Tibial artery (tissue), 4 donors: Measurements from ENCODE around the gene SCUBE2.

Experiments used
- DNase-seq, 2 donors: peaks; one replicate each; pipeline ENCODE4 v3.0.0-alpha.2; 2019
- H3K27ac ChIP-seq, 2 donors: fragments of 200-600 bp; sonication (generic) in 1 of 2; 1 replicate in 1 of 2; 2 replicates in 1 of 2; pipeline ENCODE4 v1.5.1; 2018 to 2019; ENCODE audit warnings: mild to moderate bottlenecking in 1 of 2
- H3K27me3 ChIP-seq, 2 donors: fragments of 200-600 bp; sonication (generic) in 1 of 2; one replicate each; pipeline versions ENCODE4 v1.5.1 to v1.6.0; 2016 to 2019
- H3K36me3 ChIP-seq, 3 donors: fragments of 200-600 bp; sonication (generic) in 2 of 3; one replicate each; pipeline ENCODE4 v1.5.1; 2016 to 2019; ENCODE audit warnings: mild to moderate bottlenecking in 2 of 3
- H3K4me1 ChIP-seq, 4 donors: fragments of 200-600 bp; sonication (generic) in 2 of 4; 1 replicate in 3 of 4; 2 replicates in 1 of 4; pipeline ENCODE4 v1.5.1; 2016 to 2019
- H3K4me3 ChIP-seq, 2 donors: fragments of 200-600 bp; sonication (generic) in 1 of 2; 1 replicate in 1 of 2; 2 replicates in 1 of 2; pipeline ENCODE4 v1.5.1; 2018 to 2019; ENCODE audit warnings: mild to moderate bottlenecking in 2 of 2
- H3K9me3 ChIP-seq, 3 donors: fragments of 200-600 bp; sonication (generic) in 1 of 3; one replicate each; pipeline ENCODE4 v1.5.1; 2016 to 2019
- CTCF ChIP-seq, 2 experiments: fragments of 200-600 bp in 1 of 2; fragments of 450-650 bp in 1 of 2; IDR thresholded peaks; one replicate each; pipeline ENCODE4 v1.5.1; 2017 to 2019; ENCODE audit warnings: antibody characterized with exemption in 2 of 2, mild to moderate bottlenecking in 1 of 2, moderate library complexity in 1 of 2
- intact Hi-C: fragments of 100-400 bp; cut with DNase I; formaldehyde crosslinking; loops from one replicate; pipeline ENCODE4 v1.15.0; 2023; ENCODE audit warnings: low total_unique reads

The SCUBE2 gene

GRCh38 chr11:9057007-9057406 is 34.4 kb downstream of the SCUBE2 start:
- TF ChIP-seq CTCF (IDR thresholded peaks at IDR 0.05) = no peak
- no peaks in the 10 kb centered on the region for H3K27me3 ChIP-seq
- no peaks in the 10 kb centered on the region for H3K9me3 ChIP-seq
- no peak for DNase-seq
- H3K4me3 ChIP-seq = no peak overlapping the region
- intact Hi-C loops = no loop called here
- H3K27ac ChIP-seq = peak overlapping the region; percentile 21 to 28
- H3K4me1 ChIP-seq = peaks cover 0 to 18% (median 14%) of the 10 kb centered on the region in 4 donors
- no peaks in the 10 kb centered on the region for H3K36me3 ChIP-seq

GRCh38 chr11:9056467-9056866 is 34.9 kb downstream of the SCUBE2 start:
- peak overlapping the region; percentile 21 to 28 for H3K27ac ChIP-seq
- peaks cover 0 to 18% (median 14%) of the 10 kb centered on the region in 4 donors for H3K4me1 ChIP-seq
- no peaks in the 10 kb centered on the region for H3K36me3 ChIP-seq
- no peak overlapping the region for H3K4me3 ChIP-seq
- no peaks in the 10 kb centered on the region for H3K27me3 ChIP-seq
- intact Hi-C loops = no loop called here
- no peaks in the 10 kb centered on the region for H3K9me3 ChIP-seq
- DNase-seq = no peak
- TF ChIP-seq CTCF (IDR thresholded peaks at IDR 0.05) = no peak

- no peaks in the 10 kb centered on the region for H3K36me3 ChIP-seq
- intact Hi-C loops = no loop called here
- H3K27ac ChIP-seq = no peak overlapping the region
- peaks cover 0 to 18% (median 14%) of the 10 kb centered on the region in 4 donors for H3K4me1 ChIP-seq
- no peaks in the 10 kb centered on the region for H3K27me3 ChIP-seq
- no peaks in the 10 kb centered on the region for H3K9me3 ChIP-seq
- H3K4me3 ChIP-seq = no peak overlapping the region
- no peak for DNase-seq
- no peak for TF ChIP-seq CTCF (IDR thresholded peaks at IDR 0.05)
These were observed 37.9 kb downstream of the SCUBE2 start for GRCh38 chr11:9053316-9054035.

GRCh38 chr11:9052316-9052715 is 39.1 kb downstream of the SCUBE2 start:
- TF ChIP-seq CTCF (IDR thresholded peaks at IDR 0.05) = no peak

GRCh38 chr11:9049959-9050358 is 41.4 kb downstream of the SCUBE2 start:
- no peaks in the 10 kb centered on the region for H3K9me3 ChIP-seq
- H3K27ac ChIP-seq = no peak overlapping the region
- no peak for TF ChIP-seq CTCF (IDR thresholded peaks at IDR 0.05)
- intact Hi-C loops = no loop called here
- no peak for DNase-seq
- no peaks in the 10 kb centered on the region for H3K4me1 ChIP-seq
- H3K4me3 ChIP-seq = no peak overlapping the region
- no peaks in the 10 kb centered on the region for H3K36me3 ChIP-seq
- H3K27me3 ChIP-seq = no peaks in the 10 kb centered on the region

More at GRCh38 chr11:9052316-9052715, 39.1 kb downstream of the SCUBE2 start:
- H3K27me3 ChIP-seq = no peaks in the 10 kb centered on the region
- DNase-seq = no peak
- H3K4me3 ChIP-seq = no peak overlapping the region
- intact Hi-C loops = no loop called here
- H3K27ac ChIP-seq = no peak overlapping the region
- H3K36me3 ChIP-seq = no peaks in the 10 kb centered on the region
- no peaks in the 10 kb centered on the region for H3K9me3 ChIP-seq
- H3K4me1 ChIP-seq = peaks cover 0 to 16% (median 13%) of the 10 kb centered on the region in 4 donors
